ENCODE data around the gene CNP. TPM values are rescaled to one million over a fixed set of nuclear protein-coding genes. Genes with fewer than 3 reads are reported as not detected.

Gene CNP
- total and polyA plus RNA-seq, 2 of the 8 experiments (the other 6 are each of a cell fraction or from before 2014, with no cell fraction given), result 21.9 to 60.6 TPM

DNA sequence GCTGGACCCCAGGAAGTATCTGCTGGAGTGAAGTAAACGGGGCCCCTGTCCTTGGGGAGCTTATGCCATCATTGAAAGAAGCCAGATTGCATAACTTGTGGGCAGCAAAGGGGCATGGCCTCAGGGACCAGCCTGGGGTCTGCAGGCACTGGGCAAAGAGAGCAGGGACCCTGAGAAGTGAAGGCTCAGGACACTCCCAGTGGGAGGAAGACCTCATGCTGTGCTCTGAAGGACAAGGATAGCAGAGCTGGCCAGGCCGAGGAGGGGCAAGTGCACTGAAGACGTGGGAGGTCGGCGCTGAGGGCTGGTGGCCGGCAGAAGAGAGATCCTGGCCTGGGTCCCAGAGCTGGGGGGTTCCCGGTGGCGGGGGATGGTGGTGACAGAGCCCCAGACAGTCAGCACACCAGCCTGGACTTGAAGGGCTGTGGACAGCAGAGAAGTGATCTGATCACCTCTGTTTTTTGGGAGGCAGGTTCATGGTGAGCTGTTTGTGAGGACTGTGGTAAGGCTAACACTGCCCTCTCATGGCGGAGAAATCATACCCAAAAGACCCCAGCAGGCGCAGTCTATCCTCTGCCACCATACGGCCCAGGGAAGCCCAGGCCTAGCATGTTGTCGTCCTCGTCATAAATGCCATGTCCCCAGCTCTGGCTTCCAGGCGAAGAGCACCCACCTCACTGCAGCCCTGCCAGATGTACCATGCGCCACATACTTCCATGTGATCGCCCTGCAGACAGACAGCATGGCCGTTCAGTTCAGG lies 7.1 kb upstream of the CNP start (continued):
- peak; percentile 59 for TF ChIP-seq MAX (IDR thresholded peaks at IDR 0.05)

Measured in H1 (cell line).